ENCODE data around the gene SMARCD3.
A peak's percentile ranks its signal among the peaks of the same experiment; 100 is the strongest.

Gene SMARCD3

GRCh38 chr7:151248346-151249033 is at the start of gene SMARCD3:
Gene SMARCD3 (minus strand): TSS chr7:151248694. CDS start chr7:151248562, 132 bp downstream.
- intact Hi-C loops (cut with DNase I), result loop anchor here (5.0 kb wide), 1 partner anchor 126 kb away; no protein-coding TSS in a partner anchor

GRCh38 chr7:151296202-151296992 is 47.9 kb upstream of the SMARCD3 start:
- intact Hi-C loops (cut with DNase I), result no loop called here
- peak in 1 of 10 donors; percentile 5 for DNase-seq

More at GRCh38 chr7:151248346-151249033, at the start of gene SMARCD3:
- peak in 6 of 10 donors; percentile 43 to 93 (median 65) for DNase-seq

DNA sequence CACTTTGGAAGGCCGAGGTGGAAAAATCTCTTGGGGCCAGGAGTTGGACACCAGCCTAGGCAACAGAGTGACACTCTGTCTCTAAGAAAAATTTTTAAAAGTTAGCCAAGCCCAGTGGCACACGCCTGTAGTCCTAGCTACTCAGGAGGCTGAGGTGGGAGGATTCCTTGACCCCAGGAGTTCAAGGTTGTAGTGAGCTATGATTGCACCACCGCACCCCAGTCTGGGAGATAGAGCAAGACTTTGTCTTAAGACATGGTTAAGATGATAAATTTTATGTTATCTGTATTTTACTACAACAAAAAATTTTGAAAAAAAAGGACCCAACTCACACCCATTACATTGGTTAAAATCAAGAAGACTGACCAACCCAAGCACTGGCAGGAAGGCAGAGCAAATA is 44.4 kb upstream of the SMARCD3 start:
- peak in 1 of 10 donors; percentile 16 for DNase-seq
- intact Hi-C loops (cut with DNase I), result no loop called here

GRCh38 chr7:151291206-151291605 is 42.7 kb upstream of the SMARCD3 start:
- peak in 1 of 10 donors; percentile 2 for DNase-seq

DNA sequence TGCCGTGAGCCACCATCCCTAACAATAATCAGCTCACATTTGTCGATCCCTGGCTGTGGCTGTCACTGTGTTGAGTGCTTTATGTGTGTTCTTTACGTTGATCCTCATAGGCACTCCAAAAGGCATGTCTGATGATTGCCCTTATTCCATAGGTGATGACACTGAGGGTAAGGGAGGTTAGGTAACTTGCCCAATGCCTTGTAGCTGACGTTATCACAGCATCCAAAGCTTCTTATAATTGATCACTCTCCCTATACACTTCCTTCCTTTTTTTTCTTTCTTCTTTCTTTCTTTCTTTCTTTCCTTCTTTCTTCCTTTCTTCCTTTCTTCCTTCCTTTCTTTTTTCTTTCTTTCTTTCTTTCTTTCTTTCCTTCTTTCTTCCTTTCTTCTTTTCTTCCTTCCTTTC is 41.9 kb upstream of the SMARCD3 start:
- intact Hi-C loops (cut with DNase I), result no loop called here

More at GRCh38 chr7:151291206-151291605, 42.7 kb upstream of the SMARCD3 start:
- intact Hi-C loops (cut with DNase I), result no loop called here

GRCh38 chr7:151289891-151290290 is 41.4 kb upstream of the SMARCD3 start:
- intact Hi-C loops (cut with DNase I), result no loop called here
- no peak for DNase-seq

More for the DNA sequence above, 41.9 kb upstream of the SMARCD3 start:
- no peak for DNase-seq

DNA sequence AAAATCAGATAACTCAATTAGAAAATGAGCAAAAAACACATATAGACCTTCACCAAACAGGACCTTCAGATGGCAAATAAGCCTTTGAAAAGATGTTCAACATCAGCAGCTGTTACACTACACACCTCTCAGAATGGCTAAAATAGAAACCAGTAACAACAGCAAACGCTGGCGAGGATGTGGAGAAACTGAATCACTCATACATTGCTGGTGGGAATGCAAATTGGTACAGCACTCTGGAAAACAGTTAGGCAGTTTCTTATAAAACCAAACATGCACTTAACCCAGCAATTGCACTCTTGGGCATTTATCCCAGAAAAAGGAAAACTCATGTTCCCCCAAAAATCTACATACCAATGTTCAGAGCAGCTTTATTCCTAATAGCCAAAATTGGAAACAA is 37.7 kb upstream of the SMARCD3 start:
- intact Hi-C loops (cut with DNase I), result no loop called here
- peak in 1 of 10 donors; percentile 3 for DNase-seq

DNA sequence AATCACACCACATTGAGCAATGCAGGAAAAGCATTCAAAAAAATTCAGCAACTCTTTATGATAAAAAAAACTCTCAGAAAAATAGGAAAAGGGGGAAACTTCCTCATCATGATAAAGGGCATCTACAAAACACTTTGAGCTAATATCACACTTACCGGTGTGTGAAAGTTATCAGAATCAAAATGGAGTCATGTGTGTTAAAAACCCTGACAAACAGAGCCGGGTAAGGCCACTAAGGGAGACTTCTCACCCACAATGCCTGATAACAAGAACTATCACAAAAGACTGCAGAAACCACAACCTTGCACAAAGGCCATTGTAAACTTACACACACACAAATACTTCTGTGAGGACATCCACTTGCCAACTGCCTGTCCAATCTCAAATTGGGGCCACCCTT is 34.8 kb upstream of the SMARCD3 start:
- no peak for DNase-seq
- intact Hi-C loops (cut with DNase I), result no loop called here

DNA sequence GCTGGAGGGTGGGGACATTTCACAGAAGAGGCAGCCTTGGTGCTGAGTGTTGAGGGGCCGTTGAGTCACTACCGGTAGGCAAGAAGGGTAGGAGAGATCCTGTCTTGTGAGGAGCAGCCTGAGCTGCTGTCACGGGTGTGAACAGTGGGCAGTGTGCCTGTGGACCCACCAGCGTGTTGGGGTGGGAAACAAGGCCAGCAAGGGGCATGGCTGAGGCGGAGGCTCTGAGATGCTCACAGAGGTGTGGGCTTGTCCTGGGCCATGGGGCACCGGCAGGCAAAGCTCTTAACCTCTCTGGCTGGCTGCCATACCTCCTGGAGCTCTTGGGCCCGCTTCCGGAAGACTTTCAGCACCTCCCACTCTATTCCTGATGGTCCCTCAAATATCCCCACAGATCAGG is 33.6 kb upstream of the SMARCD3 start:
- intact Hi-C loops (cut with DNase I), result no loop called here
- DNase-seq, result peak in 1 of 10 donors; percentile 51

DNA sequence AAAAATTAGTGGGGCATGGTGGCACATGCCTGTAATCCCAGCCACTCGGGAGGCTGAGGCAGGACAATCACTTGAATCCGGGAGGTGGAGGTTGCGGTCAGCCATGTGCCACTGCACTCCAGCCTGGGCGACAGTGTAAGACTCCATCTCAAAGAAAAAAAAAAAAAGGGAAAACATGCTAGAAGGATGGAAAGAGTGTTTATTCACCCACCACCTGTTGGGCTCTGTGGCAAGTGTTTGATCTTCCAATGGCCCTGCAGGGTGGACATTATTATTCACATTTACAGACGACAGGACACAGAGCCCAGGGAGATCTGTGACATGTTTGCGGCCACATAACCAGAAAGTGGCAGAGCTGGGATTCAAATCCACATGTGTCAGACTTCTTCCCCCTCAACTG is 33.2 kb upstream of the SMARCD3 start:
- peak in 1 of 10 donors; percentile 49 for DNase-seq
- intact Hi-C loops (cut with DNase I), result no loop called here

GRCh38 chr7:151280388-151281019 is 32.0 kb upstream of the SMARCD3 start:
- intact Hi-C loops (cut with DNase I), result no loop called here
- peak in 1 of 10 donors; percentile 19 for DNase-seq

DNA sequence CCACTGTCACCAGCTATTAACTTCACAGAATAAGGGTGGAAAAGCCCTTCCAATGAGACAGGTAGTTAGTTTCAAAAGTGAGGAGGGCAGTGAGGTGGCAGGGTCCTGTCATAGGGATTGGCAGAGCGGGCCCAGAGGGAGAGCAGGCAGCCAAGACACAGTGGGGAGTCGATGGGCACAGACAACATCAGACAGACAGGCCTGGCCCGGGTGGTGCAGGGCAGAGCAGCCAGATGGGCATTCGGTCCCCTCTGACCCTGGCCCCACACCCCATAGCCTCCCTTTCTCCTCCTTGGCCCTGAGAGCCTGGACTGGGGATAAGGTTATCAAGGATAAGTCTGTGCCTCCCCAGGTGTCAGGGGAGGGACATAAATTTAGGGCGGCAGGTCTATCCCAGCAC is 31.4 kb upstream of the SMARCD3 start:
- DNase-seq, result peak in 1 of 10 donors; percentile 71
- intact Hi-C loops (cut with DNase I), result no loop called here

DNA sequence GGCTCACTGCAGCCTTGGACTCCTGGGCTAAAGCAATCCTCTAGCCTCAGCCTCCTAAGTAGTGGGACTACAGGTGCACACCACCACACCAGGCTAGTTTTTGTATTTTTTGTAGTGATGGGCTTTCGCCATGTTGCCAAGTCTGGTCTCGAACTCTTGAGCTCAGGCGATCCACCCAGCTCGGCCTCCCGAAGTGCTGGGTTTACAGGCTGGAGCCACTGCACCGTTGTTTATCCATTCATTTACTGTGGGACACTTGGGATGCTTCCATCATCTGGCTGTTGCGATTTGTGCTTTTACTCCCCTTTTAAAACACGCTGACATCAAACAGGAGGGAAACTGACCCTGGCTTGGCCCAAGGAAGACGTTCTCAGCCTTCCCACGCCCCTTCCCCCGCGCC is 30.5 kb upstream of the SMARCD3 start:
- DNase-seq, result peak in 1 of 10 donors; percentile 53
- intact Hi-C loops (cut with DNase I), result no loop called here

- intact Hi-C loops (cut with DNase I), result no loop called here
- peak in 1 of 10 donors; percentile 75 for DNase-seq
Observed at GRCh38 chr7:151277631-151278030, 29.1 kb upstream of the SMARCD3 start.

DNA sequence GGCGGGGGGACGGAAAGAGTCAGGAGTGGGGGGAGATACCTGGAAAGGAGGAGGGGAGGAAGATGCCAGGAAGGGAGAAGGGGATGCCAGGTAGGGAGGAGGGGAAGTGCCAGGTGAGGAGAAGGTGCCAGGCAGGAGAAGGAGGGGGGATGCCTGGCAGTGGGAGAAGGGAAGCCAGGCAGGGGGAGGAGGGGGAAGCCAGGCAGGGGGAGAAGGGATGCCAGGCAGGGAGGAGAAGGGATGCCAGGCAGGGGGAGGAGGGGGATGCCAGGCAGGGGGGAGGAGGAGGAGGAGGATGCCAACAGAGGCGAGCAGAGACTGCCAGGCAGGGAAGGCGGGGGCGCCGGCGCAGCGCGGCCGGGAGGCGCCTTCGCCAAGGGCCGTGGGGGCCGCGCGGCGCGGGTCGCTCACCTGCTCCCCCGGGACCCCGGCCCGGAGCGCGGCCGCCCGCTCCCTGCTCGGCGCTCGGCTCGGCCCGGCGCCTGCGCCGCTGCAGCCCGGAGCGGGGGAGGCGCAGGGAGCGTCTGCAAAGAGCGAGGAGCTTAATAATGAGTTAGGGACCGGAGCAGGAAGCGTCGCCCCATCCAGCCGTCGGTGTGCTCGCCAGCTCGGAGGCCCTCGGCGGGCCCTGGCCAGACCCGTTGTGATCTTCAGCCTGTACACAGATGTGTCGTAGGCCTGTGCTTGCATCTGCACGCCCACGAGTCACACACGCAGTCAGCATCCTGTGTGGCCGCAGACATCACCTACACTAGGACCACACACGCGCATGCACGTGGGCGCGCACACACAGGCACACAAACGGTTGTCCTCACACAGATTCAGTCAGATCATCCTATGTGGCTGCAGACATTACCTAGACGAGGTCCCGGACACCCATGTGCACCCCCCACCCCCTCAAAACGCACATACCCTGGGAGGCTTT is 28.4 kb upstream of the SMARCD3 start:
- intact Hi-C loops (cut with DNase I), result no loop called here
- peak; percentile 30 to 95 (median 58) for DNase-seq

DNA sequence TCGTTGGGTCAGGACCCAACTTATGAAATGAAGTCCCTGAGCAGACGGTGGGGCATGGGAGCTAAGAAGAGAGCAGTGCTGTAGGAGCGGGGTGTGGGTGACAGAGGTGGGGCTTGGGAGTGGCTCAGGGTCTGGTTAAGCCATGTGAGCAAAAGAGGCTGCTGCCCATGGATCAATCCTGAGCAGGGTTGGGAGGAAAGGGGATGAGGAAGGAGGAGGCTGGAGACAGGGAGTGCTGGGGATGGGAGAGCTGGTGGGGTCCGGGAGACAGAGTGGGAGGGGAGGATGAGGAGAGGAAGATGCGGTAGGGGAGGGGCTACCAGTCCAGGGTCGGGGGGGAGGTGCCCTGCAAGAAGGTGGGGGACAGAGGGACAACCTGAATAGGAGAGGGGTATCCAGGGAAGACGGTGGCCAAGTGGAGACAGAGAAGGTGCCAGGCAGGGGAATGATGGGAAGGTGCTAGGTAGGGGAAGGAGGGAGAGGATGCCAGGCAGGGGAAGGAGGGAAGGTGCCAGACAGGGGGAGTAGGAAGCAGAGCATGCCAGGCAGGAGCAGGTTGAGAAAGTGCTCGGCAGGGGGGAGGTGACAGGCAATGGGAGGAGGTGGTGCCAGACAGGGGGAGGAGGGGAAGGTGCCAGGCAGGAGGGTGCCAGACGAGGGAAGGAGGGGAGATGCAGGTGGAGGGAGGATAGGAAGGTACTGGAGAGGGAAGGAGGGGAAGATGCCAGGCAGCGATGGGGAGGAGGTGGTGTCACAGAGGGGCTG is 27.5 kb upstream of the SMARCD3 start:
- intact Hi-C loops (cut with DNase I), result no loop called here
- DNase-seq, result peak in 5 of 10 donors; percentile 31 to 82 (median 43)

GRCh38 chr7:151274936-151275812 is 26.7 kb upstream of the SMARCD3 start:
- DNase-seq, result peak in 1 of 10 donors; percentile 78

DNA sequence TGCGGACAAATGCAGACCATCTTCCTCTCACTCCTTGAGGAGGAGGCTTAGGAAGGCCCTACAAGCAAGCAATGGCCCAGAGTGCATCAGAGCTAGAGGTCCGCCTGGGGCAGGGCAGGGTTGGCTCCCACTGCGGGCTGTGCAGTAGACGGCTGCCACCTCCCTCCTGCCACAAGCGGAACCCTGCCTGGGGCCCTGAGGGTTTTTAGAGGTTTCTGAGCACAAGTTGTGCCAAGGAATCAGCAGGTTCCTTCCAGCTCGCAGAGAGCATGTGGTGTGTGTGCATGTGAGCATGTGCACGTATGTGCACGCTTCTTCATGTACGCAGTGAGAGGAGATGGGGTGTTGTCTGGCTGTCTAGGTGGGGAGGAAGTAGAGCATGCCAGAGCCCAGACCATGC is 25.9 kb upstream of the SMARCD3 start:
- intact Hi-C loops (cut with DNase I), result no loop called here
- DNase-seq, result peak in 1 of 10 donors; percentile 67

More at GRCh38 chr7:151274936-151275812, 26.7 kb upstream of the SMARCD3 start:
- intact Hi-C loops (cut with DNase I), result no loop called here

Data from posterior cingulate gyrus (tissue), 11 donors.